A549 (cell line): ENCODE measurements around the gene TUT4. TPM values are rescaled to one million over a fixed set of nuclear protein-coding genes. Genes with fewer than 3 reads are reported as not detected.

Experiments used
- ATAC-seq, 2 experiments: fragments of 200-7000 bp in 1 of 2; fragments of >200 bp in 1 of 2; cut with Nextera tagmentation in 1 of 2; cut with Tn5 transposase in 1 of 2; 3 replicates each; pipeline versions ENCODE4 v1.8.0 to v1.9.1; 2018 to 2020; ENCODE audit warnings: mild to moderate bottlenecking in 1 of 2, moderate library complexity in 1 of 2
- CTCF ChIA-PET: fragments of 300-600 bp; sonication (Branson Sonifier 250); formaldehyde crosslinking; extraction: SDS; loops from one replicate; lab custom pipeline; 2021; ENCODE audit warnings: antibody characterized with exemption, inconsistent platforms; lab: Yijun Ruan, JAX
- POLR2A ChIA-PET: fragments of 350-600 bp; formaldehyde crosslinking; extraction: SDS; loops from one replicate; lab custom pipeline; 2021; ENCODE audit warnings: antibody characterized with exemption, inconsistent platforms; lab: Yijun Ruan, JAX
- DNase-seq, 2 experiments: peaks; one replicate each; pipeline versions ENCODE4 v3.0.0 to v3.0.0-alpha.2; 2011 to 2016; ENCODE audit warnings: low read depth in 1 of 2, low spot score in 1 of 2
- FAIRE-seq: peaks from 2 replicates; lab custom pipeline; 2011; peaks lifted over from hg19 to GRCh38; lab: Jason Lieb, UNC
- H3K27ac ChIP-seq, 2 experiments: fragments of >200 bp; sonication (Bioruptor Twin); formaldehyde crosslinking; 3 replicates each; pipeline ENCODE4 v1.5.1; 2016 to 2017
- H3K4me1 ChIP-seq: fragments of >200 bp; sonication (Bioruptor Twin); formaldehyde crosslinking; 3 replicates; pipeline ENCODE4 v1.6.1; 2016
- H3K4me2 ChIP-seq: fragments of >200 bp; sonication (Bioruptor Twin); formaldehyde crosslinking; 3 replicates; pipeline ENCODE4 v1.6.1; 2016
- H3K4me3 ChIP-seq: fragments of >200 bp; sonication (Bioruptor Twin); formaldehyde crosslinking; 3 replicates; pipeline ENCODE4 v1.5.1; 2016
- H3K9me3 ChIP-seq: fragments of >200 bp; sonication (Bioruptor Twin); formaldehyde crosslinking; 3 replicates; pipeline ENCODE4 v1.6.1; 2016
- CBX8 ChIP-seq: fragments of 200-600 bp; sonication (generic); IDR thresholded peaks from 2 replicates; pipeline ENCODE4 v1.6.1; 2016
- CHD4 ChIP-seq: fragments of 200-600 bp; sonication (generic); IDR thresholded peaks from 2 replicates; pipeline ENCODE4 v1.6.1; 2016; ENCODE audit warnings: antibody characterized with exemption, mild to moderate bottlenecking, borderline replicate concordance
- EHMT2 ChIP-seq: fragments of 200-600 bp; sonication (generic); IDR thresholded peaks from 2 replicates; pipeline ENCODE4 v1.6.1; 2016; ENCODE audit warnings: antibody characterized with exemption, low read depth, mild to moderate bottlenecking, moderate library complexity
- FOSB ChIP-seq: fragments of 250-450 bp; sonication (Bioruptor Pico); IDR thresholded peaks from 2 replicates; pipeline ENCODE4 v1.5.0; 2020; ENCODE audit warnings: mild to moderate bottlenecking, moderate library complexity
- FOSL2 ChIP-seq, 2 experiments: fragments of 450-650 bp in 1 of 2; fragments of >200 bp in 1 of 2; sonication (Bioruptor Twin) in 1 of 2; formaldehyde crosslinking; IDR thresholded peaks; 2 replicates each; pipeline versions ENCODE4 v1.5.0 to v1.6.1; 2016 to 2020; ENCODE audit warnings: mild to moderate bottlenecking in 1 of 2, moderate library complexity in 1 of 2
- FOXS1 ChIP-seq: fragments of 250-450 bp; sonication (Bioruptor Pico); IDR thresholded peaks from 2 replicates; pipeline ENCODE4 v1.5.0; 2020; ENCODE audit warnings: mild to moderate bottlenecking, moderate library complexity
- GATA3 ChIP-seq: IDR thresholded peaks from 2 replicates; pipeline ENCODE4 v1.6.1; 2012; ENCODE audit warnings: borderline replicate concordance
- HDAC2 ChIP-seq: fragments of 200-600 bp; sonication (generic); IDR thresholded peaks from 2 replicates; pipeline ENCODE4 v1.6.1; 2016
- HEYL ChIP-seq: fragments of 250-450 bp; sonication (Bioruptor Pico); IDR thresholded peaks from 2 replicates; pipeline ENCODE4 v1.8.0; 2021; ENCODE audit warnings: mild to moderate bottlenecking, moderate library complexity
- HOXA7 ChIP-seq: fragments of 250-450 bp; sonication (Bioruptor Pico); IDR thresholded peaks from 2 replicates; pipeline ENCODE4 v1.5.0; 2020; ENCODE audit warnings: mild to moderate bottlenecking, moderate library complexity
- HOXB5 ChIP-seq: fragments of 250-450 bp; sonication (Bioruptor Pico); IDR thresholded peaks from 2 replicates; pipeline ENCODE4 v1.5.0; 2020; ENCODE audit warnings: mild to moderate bottlenecking, moderate library complexity
- JUNB ChIP-seq: fragments of >200 bp; sonication (Bioruptor Twin); formaldehyde crosslinking; IDR thresholded peaks from 2 replicates; pipeline ENCODE4 v1.6.1; 2016
- KDM1A ChIP-seq: fragments of 200-600 bp; sonication (generic); IDR thresholded peaks from 2 replicates; pipeline ENCODE4 v1.6.1; 2016; ENCODE audit warnings: low read depth, mild to moderate bottlenecking
- KDM5A ChIP-seq: fragments of 200-600 bp; sonication (generic); IDR thresholded peaks from 2 replicates; pipeline ENCODE4 v1.6.1; 2016; ENCODE audit warnings: antibody characterized with exemption, mild to moderate bottlenecking
- NR3C1 ChIP-seq: fragments of >200 bp; sonication (Bioruptor Twin); formaldehyde crosslinking; IDR thresholded peaks from 3 replicates; pipeline ENCODE4 v1.6.1; 2017
- POLR2A ChIP-seq: IDR thresholded peaks from 2 replicates; pipeline ENCODE4 v1.6.1; 2012; ENCODE audit warnings: mild to moderate bottlenecking, low read length
- RARB ChIP-seq: fragments of 250-450 bp; sonication (Bioruptor Pico); IDR thresholded peaks from 2 replicates; pipeline ENCODE4 v1.8.0; 2021; ENCODE audit warnings: mild to moderate bottlenecking, moderate library complexity
- RFX5 ChIP-seq: fragments of 450-650 bp; IDR thresholded peaks from 2 replicates; pipeline ENCODE4 v1.7.1; 2014; ENCODE audit warnings: antibody characterized with exemption, mild to moderate bottlenecking, moderate library complexity
- SREBF2 ChIP-seq: fragments of 450-650 bp; IDR thresholded peaks from 2 replicates; pipeline ENCODE4 v1.6.1; 2014; ENCODE audit warnings: mild to moderate bottlenecking, moderate library complexity
- WGBS: methylation state at CpG from one replicate; pipeline ENCODE4 v1.1.6; 2017; ENCODE audit errors: missing lambda C conversion rate; 5-methylcytosine and 5-hydroxymethylcytosine counted together
- polyA plus RNA-seq, 4 experiments: library from polyadenylated mRNA; depleted of rRNA in 3 of 4; stranded (reverse); fragments of >200 nt; fragmentation: RNase III in 1 of 4; extraction: RNeasy Plus Mini Kit Qiagen cat#74134 plus additional on column Dnase treatment in 1 of 4; gene quantifications; 2 replicates in 3 of 4; 3 replicates in 1 of 4; pipeline ENCODE4 v1.2.3, GENCODE V29; 2011 to 2017
- TF ChIP-seq, protein P1 (sequence below): fragments of >200 bp; sonication (Bioruptor Twin); formaldehyde crosslinking; IDR thresholded peaks from 2 replicates; pipeline ENCODE4 v1.6.1; 2016
- TF ChIP-seq, protein P2 (sequence below): fragments of 250-450 bp; sonication (Bioruptor Pico); IDR thresholded peaks from 2 replicates; pipeline ENCODE4 v1.5.0; 2021; ENCODE audit warnings: mild to moderate bottlenecking, moderate library complexity, borderline replicate concordance
- TF ChIP-seq, protein P3 (sequence below): fragments of 150-350 bp; IDR thresholded peaks from 2 replicates; pipeline ENCODE4 v1.6.1; 2014; ENCODE audit warnings: low read depth, mild to moderate bottlenecking, low read length
- TF ChIP-seq, protein P4 (sequence below): fragments of >200 bp; sonication (Bioruptor Twin); formaldehyde crosslinking; IDR thresholded peaks from 3 replicates; pipeline ENCODE4 v1.5.1; 2016
- TF ChIP-seq, protein P5 (sequence below): IDR thresholded peaks from 2 replicates; pipeline ENCODE4 v1.6.1; 2012
- TF ChIP-seq, protein P6 (sequence below): fragments of 200-600 bp; sonication (generic); IDR thresholded peaks from 2 replicates; pipeline ENCODE4 v1.6.1; 2016; ENCODE audit warnings: antibody characterized with exemption, mild to moderate bottlenecking, moderate library complexity

TUT4 gene
- polyA plus RNA-seq, 2 of the 4 experiments (the other 2 are of a cell fraction) = 25.3 to 34.1 TPM

DNA sequence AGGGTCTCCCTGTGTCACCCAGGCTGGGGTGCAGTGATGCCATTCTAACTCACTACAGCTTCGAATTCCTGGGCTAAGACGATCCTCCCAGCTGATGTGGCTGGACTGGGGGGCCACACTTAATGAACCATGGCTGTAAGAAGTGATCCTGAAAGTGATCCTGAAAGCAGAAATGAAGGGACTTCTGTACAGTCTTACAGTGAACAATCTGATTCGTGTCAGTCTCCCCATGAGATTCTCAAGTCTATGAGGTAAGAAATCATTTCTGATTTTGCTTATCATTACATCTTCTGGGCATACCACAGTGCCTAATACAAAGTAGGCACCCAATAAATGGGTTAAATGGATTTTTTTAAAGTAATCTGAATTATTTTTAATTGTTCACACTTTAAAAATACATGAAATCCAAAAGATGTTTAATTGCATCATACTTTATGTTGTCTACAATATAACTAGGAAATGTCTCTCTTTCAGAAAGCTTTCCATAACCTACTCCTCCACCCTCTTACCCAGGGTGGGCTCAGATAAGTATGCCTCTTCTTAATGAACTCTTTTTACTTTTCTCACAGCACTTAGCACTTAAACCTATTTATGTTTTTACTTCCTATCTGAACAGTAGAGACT, 21.5 kb downstream of the TUT4 start:
- FAIRE-seq = no peak
- H3K4me2 ChIP-seq = no peak overlapping the region
- 88% methylated on average over 3 of the region's 3 CpGs for WGBS
- H3K27ac ChIP-seq = no peak overlapping the region
- ATAC-seq = no peak
- H3K9me3 ChIP-seq = peaks cover 1% of the 10 kb centered on the region; the same call in 1 of the 3 replicates
- CTCF ChIA-PET = interaction anchor here (0.6 kb wide), 1 partner anchor 96 kb away, joined by 3 read pairs; no protein-coding TSS in a partner anchor
- no peak overlapping the region for H3K4me3 ChIP-seq
- H3K4me1 ChIP-seq = no peaks in the 10 kb centered on the region
- POLR2A ChIA-PET = interaction anchor here (1.4 kb wide), 1 partner anchor 22 kb away, joined by 3 read pairs; the partner anchor contains the start of gene TUT4
- no peak for DNase-seq
- TF ChIP-seq HOXA7 (no peak), POLR2A (no peak), NR3C1 (no peak), KDM5A (no peak), HOXB5 (CRISPR knock-in tag) (no peak), GATA3 (no peak)
- TF ChIP-seq, protein P1, sequence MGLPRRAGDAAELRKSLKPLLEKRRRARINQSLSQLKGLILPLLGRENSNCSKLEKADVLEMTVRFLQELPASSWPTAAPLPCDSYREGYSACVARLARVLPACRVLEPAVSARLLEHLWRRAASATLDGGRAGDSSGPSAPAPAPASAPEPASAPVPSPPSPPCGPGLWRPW = no peak
- TF ChIP-seq, protein P2, sequence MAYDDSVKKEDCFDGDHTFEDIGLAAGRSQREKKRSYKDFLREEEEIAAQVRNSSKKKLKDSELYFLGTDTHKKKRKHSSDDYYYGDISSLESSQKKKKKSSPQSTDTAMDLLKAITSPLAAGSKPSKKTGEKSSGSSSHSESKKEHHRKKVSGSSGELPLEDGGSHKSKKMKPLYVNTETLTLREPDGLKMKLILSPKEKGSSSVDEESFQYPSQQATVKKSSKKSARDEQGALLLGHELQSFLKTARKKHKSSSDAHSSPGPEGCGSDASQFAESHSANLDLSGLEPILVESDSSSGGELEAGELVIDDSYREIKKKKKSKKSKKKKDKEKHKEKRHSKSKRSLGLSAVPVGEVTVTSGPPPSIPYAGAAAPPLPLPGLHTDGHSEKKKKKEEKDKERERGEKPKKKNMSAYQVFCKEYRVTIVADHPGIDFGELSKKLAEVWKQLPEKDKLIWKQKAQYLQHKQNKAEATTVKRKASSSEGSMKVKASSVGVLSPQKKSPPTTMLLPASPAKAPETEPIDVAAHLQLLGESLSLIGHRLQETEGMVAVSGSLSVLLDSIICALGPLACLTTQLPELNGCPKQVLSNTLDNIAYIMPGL (CRISPR knock-in tag) = no peak
- TF ChIP-seq, all 56 proteins: peak for 0

DNA sequence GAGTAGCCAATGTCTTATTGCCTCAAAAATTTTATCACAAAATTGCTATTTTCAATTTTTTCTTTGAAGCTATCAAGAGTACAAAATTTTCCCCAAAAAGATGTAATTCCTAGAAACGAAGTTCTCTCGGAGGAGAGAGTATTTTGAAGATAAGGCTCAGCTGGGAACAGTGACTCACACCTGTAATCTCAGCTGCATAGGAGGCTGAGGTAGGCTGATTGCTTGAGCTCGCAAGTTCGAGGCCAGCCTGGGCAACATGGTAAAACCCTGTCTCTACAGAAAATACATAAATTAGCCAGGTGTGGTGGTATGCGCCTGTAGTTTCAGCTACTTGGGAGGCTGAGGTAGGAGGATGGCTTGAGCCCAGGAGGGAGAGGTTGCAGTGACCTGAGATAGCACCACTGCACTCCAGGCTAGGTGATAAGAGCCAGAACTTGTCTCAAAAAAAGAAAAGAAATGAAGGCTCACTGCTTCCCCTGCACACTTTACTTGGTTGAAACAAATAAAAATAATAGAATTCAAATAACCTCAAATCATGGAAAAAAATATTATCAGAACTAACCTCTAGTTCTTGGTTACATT, 22.2 kb downstream of the TUT4 start:
- WGBS = 88% methylated on average over 5 of the region's 5 CpGs
- ChIA-PET POLR2A (interaction anchor here (1.4 kb wide), 1 partner anchor 22 kb away, joined by 3 read pairs; the partner anchor contains the start of gene TUT4), CTCF (no interaction called here)
- no peak overlapping the region for H3K4me2 ChIP-seq
- TF ChIP-seq EHMT2 = no peak
- no peak for TF ChIP-seq HOXB5 (CRISPR knock-in tag)
- no peak for TF ChIP-seq HEYL (CRISPR knock-in tag)
- TF ChIP-seq, protein P3, sequence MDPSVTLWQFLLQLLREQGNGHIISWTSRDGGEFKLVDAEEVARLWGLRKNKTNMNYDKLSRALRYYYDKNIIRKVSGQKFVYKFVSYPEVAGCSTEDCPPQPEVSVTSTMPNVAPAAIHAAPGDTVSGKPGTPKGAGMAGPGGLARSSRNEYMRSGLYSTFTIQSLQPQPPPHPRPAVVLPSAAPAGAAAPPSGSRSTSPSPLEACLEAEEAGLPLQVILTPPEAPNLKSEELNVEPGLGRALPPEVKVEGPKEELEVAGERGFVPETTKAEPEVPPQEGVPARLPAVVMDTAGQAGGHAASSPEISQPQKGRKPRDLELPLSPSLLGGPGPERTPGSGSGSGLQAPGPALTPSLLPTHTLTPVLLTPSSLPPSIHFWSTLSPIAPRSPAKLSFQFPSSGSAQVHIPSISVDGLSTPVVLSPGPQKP = no peak
- H3K4me1 ChIP-seq = no peaks in the 10 kb centered on the region
- ATAC-seq = no peak
- no peak overlapping the region for H3K27ac ChIP-seq
- H3K9me3 ChIP-seq = no peaks in the 10 kb centered on the region; the same call in 2 of the 3 replicates
- DNase-seq = no peak
- H3K4me3 ChIP-seq = no peak overlapping the region
- no peak for FAIRE-seq

DNA sequence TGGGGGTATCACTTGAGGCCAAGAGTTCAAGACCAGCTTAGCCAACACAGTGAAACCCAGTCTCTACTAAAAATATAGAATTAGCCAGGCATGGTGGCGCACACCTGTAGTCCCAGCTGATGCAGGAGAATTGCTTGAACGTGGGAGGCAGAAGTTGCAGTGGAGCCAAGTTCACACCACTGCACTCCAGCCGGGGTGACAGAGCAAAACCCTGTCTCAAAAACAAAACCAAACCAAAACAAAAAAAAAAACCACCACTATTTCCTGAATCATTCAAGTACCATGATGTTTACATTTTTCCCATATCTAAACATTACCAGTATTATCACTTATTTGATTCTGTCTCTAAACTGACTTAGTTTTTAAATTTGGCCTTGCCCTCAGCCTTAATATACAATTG, 29.5 kb downstream of the TUT4 start:
- no peak for ATAC-seq
- H3K27ac ChIP-seq = no peak overlapping the region
- H3K4me2 ChIP-seq = no peak overlapping the region
- H3K4me3 ChIP-seq = no peak overlapping the region
- ChIA-PET POLR2A (no interaction called here), CTCF (interaction anchor here (0.7 kb wide), 1 partner anchor 9 kb away, joined by 3 read pairs; no protein-coding TSS in a partner anchor)
- DNase-seq = no peak
- WGBS = 90% methylated on average over 3 of the region's 3 CpGs
- no peak for FAIRE-seq
- no peaks in the 10 kb centered on the region; the same call in 2 of the 3 replicates for H3K4me1 ChIP-seq
- no peaks in the 10 kb centered on the region for H3K9me3 ChIP-seq
- TF ChIP-seq HDAC2 = no peak
- TF ChIP-seq RARB (CRISPR knock-in tag) = no peak
- no peak for TF ChIP-seq SREBF2
- TF ChIP-seq, protein P4, sequence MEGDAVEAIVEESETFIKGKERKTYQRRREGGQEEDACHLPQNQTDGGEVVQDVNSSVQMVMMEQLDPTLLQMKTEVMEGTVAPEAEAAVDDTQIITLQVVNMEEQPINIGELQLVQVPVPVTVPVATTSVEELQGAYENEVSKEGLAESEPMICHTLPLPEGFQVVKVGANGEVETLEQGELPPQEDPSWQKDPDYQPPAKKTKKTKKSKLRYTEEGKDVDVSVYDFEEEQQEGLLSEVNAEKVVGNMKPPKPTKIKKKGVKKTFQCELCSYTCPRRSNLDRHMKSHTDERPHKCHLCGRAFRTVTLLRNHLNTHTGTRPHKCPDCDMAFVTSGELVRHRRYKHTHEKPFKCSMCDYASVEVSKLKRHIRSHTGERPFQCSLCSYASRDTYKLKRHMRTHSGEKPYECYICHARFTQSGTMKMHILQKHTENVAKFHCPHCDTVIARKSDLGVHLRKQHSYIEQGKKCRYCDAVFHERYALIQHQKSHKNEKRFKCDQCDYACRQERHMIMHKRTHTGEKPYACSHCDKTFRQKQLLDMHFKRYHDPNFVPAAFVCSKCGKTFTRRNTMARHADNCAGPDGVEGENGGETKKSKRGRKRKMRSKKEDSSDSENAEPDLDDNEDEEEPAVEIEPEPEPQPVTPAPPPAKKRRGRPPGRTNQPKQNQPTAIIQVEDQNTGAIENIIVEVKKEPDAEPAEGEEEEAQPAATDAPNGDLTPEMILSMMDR = no peak
- TF ChIP-seq, protein P5, sequence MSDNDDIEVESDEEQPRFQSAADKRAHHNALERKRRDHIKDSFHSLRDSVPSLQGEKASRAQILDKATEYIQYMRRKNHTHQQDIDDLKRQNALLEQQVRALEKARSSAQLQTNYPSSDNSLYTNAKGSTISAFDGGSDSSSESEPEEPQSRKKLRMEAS = no peak
- no peak for TF ChIP-seq JUNB
- no peak for TF ChIP-seq FOSL2 (IDR thresholded peaks at IDR 0.05)
- no peak for TF ChIP-seq FOSL2 (CRISPR knock-in tag; IDR thresholded peaks at IDR 0.05)
- no peak for TF ChIP-seq RFX5
- TF ChIP-seq FOSB (CRISPR knock-in tag) = no peak
- TF ChIP-seq CBX8 = no peak
- no peak for TF ChIP-seq KDM1A
- TF ChIP-seq CHD4 = no peak
- TF ChIP-seq, protein P6, sequence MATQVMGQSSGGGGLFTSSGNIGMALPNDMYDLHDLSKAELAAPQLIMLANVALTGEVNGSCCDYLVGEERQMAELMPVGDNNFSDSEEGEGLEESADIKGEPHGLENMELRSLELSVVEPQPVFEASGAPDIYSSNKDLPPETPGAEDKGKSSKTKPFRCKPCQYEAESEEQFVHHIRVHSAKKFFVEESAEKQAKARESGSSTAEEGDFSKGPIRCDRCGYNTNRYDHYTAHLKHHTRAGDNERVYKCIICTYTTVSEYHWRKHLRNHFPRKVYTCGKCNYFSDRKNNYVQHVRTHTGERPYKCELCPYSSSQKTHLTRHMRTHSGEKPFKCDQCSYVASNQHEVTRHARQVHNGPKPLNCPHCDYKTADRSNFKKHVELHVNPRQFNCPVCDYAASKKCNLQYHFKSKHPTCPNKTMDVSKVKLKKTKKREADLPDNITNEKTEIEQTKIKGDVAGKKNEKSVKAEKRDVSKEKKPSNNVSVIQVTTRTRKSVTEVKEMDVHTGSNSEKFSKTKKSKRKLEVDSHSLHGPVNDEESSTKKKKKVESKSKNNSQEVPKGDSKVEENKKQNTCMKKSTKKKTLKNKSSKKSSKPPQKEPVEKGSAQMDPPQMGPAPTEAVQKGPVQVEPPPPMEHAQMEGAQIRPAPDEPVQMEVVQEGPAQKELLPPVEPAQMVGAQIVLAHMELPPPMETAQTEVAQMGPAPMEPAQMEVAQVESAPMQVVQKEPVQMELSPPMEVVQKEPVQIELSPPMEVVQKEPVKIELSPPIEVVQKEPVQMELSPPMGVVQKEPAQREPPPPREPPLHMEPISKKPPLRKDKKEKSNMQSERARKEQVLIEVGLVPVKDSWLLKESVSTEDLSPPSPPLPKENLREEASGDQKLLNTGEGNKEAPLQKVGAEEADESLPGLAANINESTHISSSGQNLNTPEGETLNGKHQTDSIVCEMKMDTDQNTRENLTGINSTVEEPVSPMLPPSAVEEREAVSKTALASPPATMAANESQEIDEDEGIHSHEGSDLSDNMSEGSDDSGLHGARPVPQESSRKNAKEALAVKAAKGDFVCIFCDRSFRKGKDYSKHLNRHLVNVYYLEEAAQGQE = no peak
- TF ChIP-seq NR3C1 = no peak
- no peak for TF ChIP-seq FOXS1 (CRISPR knock-in tag)
